ENCODE results near the gene TNFAIP3.

Gene TNFAIP3

GRCh38 chr6:137904822-137905617 is 38.0 kb downstream of the TNFAIP3 start:
- DNase-seq: peak; percentile 62

- no peak for DNase-seq
These were observed 39.0 kb downstream of the TNFAIP3 start for GRCh38 chr6:137906020-137906472.

- DNase-seq: no peak
These were observed 40.1 kb downstream of the TNFAIP3 start for GRCh38 chr6:137907170-137907569.

- DNase-seq: no peak
These were observed 42.5 kb downstream of the TNFAIP3 start for GRCh38 chr6:137909533-137909932.

- no peak for DNase-seq
These were observed 43.4 kb downstream of the TNFAIP3 start for GRCh38 chr6:137910424-137910834.

- no peak for DNase-seq
These were observed 43.9 kb downstream of the TNFAIP3 start for GRCh38 chr6:137910843-137911456.

- no peak for DNase-seq
These were observed 44.7 kb downstream of the TNFAIP3 start for GRCh38 chr6:137911675-137912191.

GRCh38 chr6:137912813-137913212 is 45.8 kb downstream of the TNFAIP3 start:
- DNase-seq: no peak

- no peak for DNase-seq
These were observed 46.4 kb downstream of the TNFAIP3 start for GRCh38 chr6:137913434-137913833.

GRCh38 chr6:137913996-137914529 is 47.0 kb downstream of the TNFAIP3 start:
- no peak for DNase-seq

- no peak for DNase-seq
These were observed 47.6 kb downstream of the TNFAIP3 start for GRCh38 chr6:137914530-137915193.

GRCh38 chr6:137915790-137916189 is 48.7 kb downstream of the TNFAIP3 start:
- no peak for DNase-seq

- DNase-seq: no peak
These were observed 50.7 kb downstream of the TNFAIP3 start for GRCh38 chr6:137917551-137918325.

GRCh38 chr6:137919502-137919823 is 52.4 kb downstream of the TNFAIP3 start:
- no peak for DNase-seq

- DNase-seq: no peak
These were observed 53.0 kb downstream of the TNFAIP3 start for GRCh38 chr6:137919837-137920730.

GRCh38 chr6:137921823-137922222 is 54.8 kb downstream of the TNFAIP3 start:
- DNase-seq: no peak

GRCh38 chr6:137923866-137924653 is 57.0 kb downstream of the TNFAIP3 start:
- DNase-seq: no peak

GRCh38 chr6:137925141-137925698 is 58.2 kb downstream of the TNFAIP3 start:
- no peak for DNase-seq

- DNase-seq: no peak
These were observed 59.2 kb downstream of the TNFAIP3 start for GRCh38 chr6:137926207-137926731.

GRCh38 chr6:137926985-137927384 is 59.9 kb downstream of the TNFAIP3 start:
- DNase-seq: no peak

Measured in CD4-positive, alpha-beta T cell treated with Interleukin-17A for 4 hours (primary cell).